Loucy (cell line): ENCODE results near the gene LDLRAD4.

Source experiments
- CTCF ChIP-seq: fragments of 200-600 bp; sonication (generic); conservative IDR thresholded peaks from 2 replicates; pipeline ENCODE4 v1.5.1; 2014; ENCODE audit warnings: mild to moderate bottlenecking, antibody characterized with exemption, low read length
- EZH2phosphoT487 ChIP-seq: fragments of 200-600 bp; IDR thresholded peaks from 2 replicates; pipeline ENCODE4 v1.6.1; 2018; ENCODE audit warnings: antibody characterized with exemption, mild to moderate bottlenecking, moderate library complexity, borderline replicate concordance

DNA sequence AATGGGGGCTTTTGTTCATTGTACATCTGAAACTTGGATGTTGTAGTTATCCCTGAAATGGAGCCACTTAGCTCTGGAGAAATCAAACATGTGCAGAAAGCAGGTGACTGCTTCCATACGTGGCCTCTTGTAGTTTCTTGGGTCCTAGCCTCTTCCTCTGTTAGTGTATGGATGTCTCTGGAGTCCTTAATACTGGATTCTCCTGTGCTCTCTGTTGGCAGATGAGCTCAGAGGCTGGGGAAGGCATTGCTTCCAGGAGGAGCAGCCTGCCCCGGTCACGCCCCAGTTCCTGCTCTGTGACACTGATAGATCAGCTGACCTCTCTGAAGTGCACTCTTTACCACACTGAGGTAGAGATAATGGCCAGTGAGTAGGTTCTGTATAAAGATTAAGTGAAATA lies 176.2 kb downstream of the LDLRAD4 start:
- TF ChIP-seq CTCF: no peak
- no peak for TF ChIP-seq EZH2phosphoT487
